HEK293 (cell line): ENCODE measurements around the gene CACUL1.

ENCODE experiments used
- BCL11B ChIP-seq: fragments of 450-650 bp; formaldehyde crosslinking; IDR thresholded peaks from 2 replicates; pipeline ENCODE4 v1.5.1; 2016; ENCODE audit warnings: low read depth, missing biosample characterization, missing genetic modification characterization
- EGR2 ChIP-seq: fragments of 450-650 bp; formaldehyde crosslinking; IDR thresholded peaks from 2 replicates; pipeline ENCODE4 v1.5.1; 2016; ENCODE audit warnings: low read depth, missing biosample characterization, missing genetic modification characterization
- GLI4 ChIP-seq: fragments of 450-650 bp; formaldehyde crosslinking; IDR thresholded peaks from 2 replicates; pipeline ENCODE4 v1.5.1; 2016; ENCODE audit warnings: missing biosample characterization, missing genetic modification characterization
- MEIS1 ChIP-seq: sonication (generic); formaldehyde crosslinking; IDR thresholded peaks from 2 replicates; pipeline ENCODE4 v1.8.1; 2022; ENCODE audit warnings: missing genetic modification reagents, mild to moderate bottlenecking, borderline replicate concordance
- RBAK ChIP-seq: fragments of 450-650 bp; formaldehyde crosslinking; IDR thresholded peaks from 2 replicates; pipeline ENCODE4 v1.5.1; 2016; ENCODE audit warnings: missing biosample characterization, missing genetic modification characterization
- TCF7L2 ChIP-seq: IDR thresholded peaks from 2 replicates; pipeline ENCODE4 v1.6.1; 2011; ENCODE audit warnings: low read depth, mild to moderate bottlenecking, inconsistent platforms, low read length, moderate library complexity, borderline replicate concordance
- ZBTB20 ChIP-seq: fragments of 450-650 bp; formaldehyde crosslinking; IDR thresholded peaks from 2 replicates; pipeline ENCODE4 v1.5.1; 2016; ENCODE audit warnings: missing biosample characterization, missing genetic modification characterization
- ZBTB49 ChIP-seq: fragments of 450-650 bp; formaldehyde crosslinking; IDR thresholded peaks from 2 replicates; pipeline ENCODE4 v1.5.1; 2016; ENCODE audit warnings: missing biosample characterization, missing genetic modification characterization, low read depth
- ZFHX2 ChIP-seq: fragments of 450-650 bp; formaldehyde crosslinking; conservative IDR thresholded peaks from 2 replicates; pipeline ENCODE4 v1.5.1; 2016; ENCODE audit warnings: missing biosample characterization, missing genetic modification characterization
- ZFP41 ChIP-seq: fragments of 450-650 bp; formaldehyde crosslinking; IDR thresholded peaks from 2 replicates; pipeline ENCODE4 v1.5.1; 2016; ENCODE audit warnings: missing biosample characterization, missing genetic modification characterization, borderline replicate concordance
- ZNF2 ChIP-seq: fragments of 450-650 bp; formaldehyde crosslinking; IDR thresholded peaks from 2 replicates; pipeline ENCODE4 v1.5.1; 2016; ENCODE audit warnings: missing biosample characterization, missing genetic modification characterization
- ZNF274 ChIP-seq, 2 experiments: fragments of 200-500 bp in 1 of 2; fragments of 450-650 bp in 1 of 2; sonication (Bioruptor generic) in 1 of 2; formaldehyde crosslinking in 1 of 2; IDR thresholded peaks; 2 replicates each; pipeline versions ENCODE4 v1.5.1 to v1.6.1; 2014 to 2016; ENCODE audit warnings: borderline replicate concordance in 1 of 2, inconsistent platforms in 1 of 2, low read length in 1 of 2, missing biosample characterization in 1 of 2, missing genetic modification characterization in 1 of 2
- ZNF292 ChIP-seq: fragments of 450-650 bp; formaldehyde crosslinking; IDR thresholded peaks from 2 replicates; pipeline ENCODE4 v1.5.1; 2016; ENCODE audit warnings: low read depth, missing biosample characterization, missing genetic modification characterization, borderline replicate concordance
- ZNF37A ChIP-seq: fragments of 450-650 bp; IDR thresholded peaks from 2 replicates; pipeline ENCODE4 v1.5.1; 2018; ENCODE audit warnings: missing biosample characterization, missing genetic modification characterization
- ZNF391 ChIP-seq: fragments of 450-650 bp; formaldehyde crosslinking; IDR thresholded peaks from 2 replicates; pipeline ENCODE4 v1.5.1; 2016; ENCODE audit warnings: low read depth, missing biosample characterization, missing genetic modification characterization, borderline replicate concordance
- ZNF48 ChIP-seq: fragments of 450-650 bp; formaldehyde crosslinking; IDR thresholded peaks from 2 replicates; pipeline ENCODE4 v1.5.1; 2016; ENCODE audit warnings: missing biosample characterization, missing genetic modification characterization
- ZNF510 ChIP-seq: fragments of 450-650 bp; formaldehyde crosslinking; IDR thresholded peaks from 2 replicates; pipeline ENCODE4 v1.5.1; 2018; ENCODE audit warnings: mild to moderate bottlenecking, missing genetic modification characterization, missing biosample characterization; ENCODE audit not compliant: insufficient replicate concordance
- ZNF555 ChIP-seq: fragments of 450-650 bp; formaldehyde crosslinking; conservative IDR thresholded peaks from 2 replicates; pipeline ENCODE4 v1.5.1; 2017; ENCODE audit warnings: missing biosample characterization, mild to moderate bottlenecking, missing genetic modification characterization, inconsistent platforms
- ZNF580 ChIP-seq: fragments of 450-650 bp; formaldehyde crosslinking; IDR thresholded peaks from 2 replicates; pipeline ENCODE4 v1.5.1; 2016; ENCODE audit warnings: missing biosample characterization, missing genetic modification characterization
- ZNF837 ChIP-seq: fragments of 450-650 bp; formaldehyde crosslinking; IDR thresholded peaks from 2 replicates; pipeline ENCODE4 v1.5.1; 2016; ENCODE audit warnings: missing biosample characterization, missing genetic modification characterization
- ZSCAN23 ChIP-seq: fragments of 450-650 bp; formaldehyde crosslinking; IDR thresholded peaks from 2 replicates; pipeline ENCODE4 v1.5.1; 2016; ENCODE audit warnings: missing biosample characterization, missing genetic modification characterization
- ZSCAN30 ChIP-seq: fragments of 450-650 bp; IDR thresholded peaks from 2 replicates; pipeline ENCODE4 v1.5.1; 2018; ENCODE audit warnings: missing biosample characterization, mild to moderate bottlenecking, missing genetic modification characterization, moderate library complexity
- TF ChIP-seq, protein P1 (sequence below): fragments of 450-650 bp; formaldehyde crosslinking; IDR thresholded peaks from 2 replicates; pipeline ENCODE4 v1.5.0; 2017; ENCODE audit warnings: missing biosample characterization, missing genetic modification characterization, borderline replicate concordance
- TF ChIP-seq, protein P2 (sequence below): fragments of 450-650 bp; formaldehyde crosslinking; IDR thresholded peaks from 2 replicates; pipeline ENCODE4 v1.5.1; 2016; ENCODE audit warnings: missing biosample characterization, missing genetic modification characterization
- TF ChIP-seq, protein P3 (sequence below): fragments of 450-650 bp; IDR thresholded peaks from 2 replicates; pipeline ENCODE4 v1.5.1; 2018; ENCODE audit warnings: missing biosample characterization, mild to moderate bottlenecking, missing genetic modification characterization
- TF ChIP-seq, protein P4 (sequence below): fragments of 450-650 bp; formaldehyde crosslinking; IDR thresholded peaks from 2 replicates; pipeline ENCODE4 v1.5.1; 2016; ENCODE audit warnings: missing biosample characterization, missing genetic modification characterization

Gene CACUL1

DNA sequence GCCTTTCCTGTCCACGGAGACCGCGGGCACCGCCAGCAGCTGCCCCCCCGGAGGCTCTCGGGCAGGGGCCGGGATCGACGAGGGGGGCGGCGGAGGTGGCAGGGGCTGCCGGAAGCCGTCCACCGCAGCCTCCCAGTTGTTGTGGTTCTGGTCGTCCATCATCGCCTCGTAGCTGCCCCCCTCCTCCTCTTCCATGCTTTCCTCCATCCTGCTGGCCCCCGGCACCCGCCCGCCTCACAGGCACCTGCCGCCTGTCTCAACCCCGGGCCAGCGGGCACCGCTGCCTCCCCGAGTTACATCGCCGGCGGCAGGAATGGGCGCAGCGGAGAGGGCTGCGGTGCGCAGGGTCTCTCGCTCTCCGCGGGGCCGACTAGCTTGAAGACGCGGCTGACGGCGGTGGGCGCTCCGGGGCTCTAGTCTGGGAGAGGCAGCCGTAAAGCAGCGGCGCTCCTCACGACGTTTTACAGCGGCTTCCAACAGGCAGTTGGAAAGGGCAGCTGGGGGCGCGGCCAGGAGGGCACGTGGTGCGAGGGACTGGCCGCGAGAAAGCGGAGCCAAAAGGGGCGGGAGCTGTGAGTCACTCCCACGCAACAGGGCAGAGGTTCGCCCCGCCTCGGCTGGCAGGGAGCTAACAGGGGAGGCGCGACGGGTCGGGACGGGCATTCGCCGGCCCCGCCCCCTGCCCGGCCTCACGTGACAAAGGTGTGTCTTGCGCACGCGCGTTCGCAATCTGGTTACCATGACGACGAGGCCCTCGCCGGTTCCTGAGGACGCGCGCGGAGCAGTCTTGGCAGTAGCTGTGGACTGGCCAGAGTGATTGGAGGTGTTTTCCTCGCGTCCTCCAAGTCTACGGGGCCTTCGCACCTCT lies at the start of gene CACUL1 (continued):
- TF ChIP-seq BCL11B (tag by site-specific recombination) (peak; percentile 97), ZNF580 (tag by site-specific recombination) (no peak), ZNF292 (no peak), ZNF510 (tag by site-specific recombination) (no peak), ZNF37A (tag by site-specific recombination) (no peak), ZBTB20 (tag by site-specific recombination) (peak; percentile 85), GLI4 (tag by site-specific recombination) (no peak; the same call in 1 of the 2 replicates), ZNF391 (tag by site-specific recombination) (no peak), ZFHX2 (tag by site-specific recombination) (peak; percentile 87), ZFP41 (no peak), TCF7L2 (no peak), ZNF274 (IDR thresholded peaks at IDR 0.05; ENCODE audit: low read length) (no peak), ZNF274 (tag by site-specific recombination; IDR thresholded peaks at IDR 0.05; ENCODE audit: borderline replicate concordance) (no peak), ZSCAN30 (peak; percentile 42; the same call in 1 of the 2 replicates), RBAK (no peak), ZBTB49 (tag by site-specific recombination) (no peak), ZNF2 (tag by site-specific recombination) (peak; percentile 73), ZNF48 (tag by site-specific recombination) (no peak), ZNF555 (tag by site-specific recombination) (no peak), ZNF837 (tag by site-specific recombination) (no peak), ZSCAN23 (tag by site-specific recombination) (0 out of 2 replicates have a peak, but pooled peaks have one; percentile 12), MEIS1 (no peak), EGR2 (tag by site-specific recombination) (peak; percentile 58; the same call in 1 of the 2 replicates)
- TF ChIP-seq, protein P1, sequence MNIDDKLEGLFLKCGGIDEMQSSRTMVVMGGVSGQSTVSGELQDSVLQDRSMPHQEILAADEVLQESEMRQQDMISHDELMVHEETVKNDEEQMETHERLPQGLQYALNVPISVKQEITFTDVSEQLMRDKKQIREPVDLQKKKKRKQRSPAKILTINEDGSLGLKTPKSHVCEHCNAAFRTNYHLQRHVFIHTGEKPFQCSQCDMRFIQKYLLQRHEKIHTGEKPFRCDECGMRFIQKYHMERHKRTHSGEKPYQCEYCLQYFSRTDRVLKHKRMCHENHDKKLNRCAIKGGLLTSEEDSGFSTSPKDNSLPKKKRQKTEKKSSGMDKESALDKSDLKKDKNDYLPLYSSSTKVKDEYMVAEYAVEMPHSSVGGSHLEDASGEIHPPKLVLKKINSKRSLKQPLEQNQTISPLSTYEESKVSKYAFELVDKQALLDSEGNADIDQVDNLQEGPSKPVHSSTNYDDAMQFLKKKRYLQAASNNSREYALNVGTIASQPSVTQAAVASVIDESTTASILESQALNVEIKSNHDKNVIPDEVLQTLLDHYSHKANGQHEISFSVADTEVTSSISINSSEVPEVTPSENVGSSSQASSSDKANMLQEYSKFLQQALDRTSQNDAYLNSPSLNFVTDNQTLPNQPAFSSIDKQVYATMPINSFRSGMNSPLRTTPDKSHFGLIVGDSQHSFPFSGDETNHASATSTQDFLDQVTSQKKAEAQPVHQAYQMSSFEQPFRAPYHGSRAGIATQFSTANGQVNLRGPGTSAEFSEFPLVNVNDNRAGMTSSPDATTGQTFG (tag by site-specific recombination), result no peak
- TF ChIP-seq, protein P2, sequence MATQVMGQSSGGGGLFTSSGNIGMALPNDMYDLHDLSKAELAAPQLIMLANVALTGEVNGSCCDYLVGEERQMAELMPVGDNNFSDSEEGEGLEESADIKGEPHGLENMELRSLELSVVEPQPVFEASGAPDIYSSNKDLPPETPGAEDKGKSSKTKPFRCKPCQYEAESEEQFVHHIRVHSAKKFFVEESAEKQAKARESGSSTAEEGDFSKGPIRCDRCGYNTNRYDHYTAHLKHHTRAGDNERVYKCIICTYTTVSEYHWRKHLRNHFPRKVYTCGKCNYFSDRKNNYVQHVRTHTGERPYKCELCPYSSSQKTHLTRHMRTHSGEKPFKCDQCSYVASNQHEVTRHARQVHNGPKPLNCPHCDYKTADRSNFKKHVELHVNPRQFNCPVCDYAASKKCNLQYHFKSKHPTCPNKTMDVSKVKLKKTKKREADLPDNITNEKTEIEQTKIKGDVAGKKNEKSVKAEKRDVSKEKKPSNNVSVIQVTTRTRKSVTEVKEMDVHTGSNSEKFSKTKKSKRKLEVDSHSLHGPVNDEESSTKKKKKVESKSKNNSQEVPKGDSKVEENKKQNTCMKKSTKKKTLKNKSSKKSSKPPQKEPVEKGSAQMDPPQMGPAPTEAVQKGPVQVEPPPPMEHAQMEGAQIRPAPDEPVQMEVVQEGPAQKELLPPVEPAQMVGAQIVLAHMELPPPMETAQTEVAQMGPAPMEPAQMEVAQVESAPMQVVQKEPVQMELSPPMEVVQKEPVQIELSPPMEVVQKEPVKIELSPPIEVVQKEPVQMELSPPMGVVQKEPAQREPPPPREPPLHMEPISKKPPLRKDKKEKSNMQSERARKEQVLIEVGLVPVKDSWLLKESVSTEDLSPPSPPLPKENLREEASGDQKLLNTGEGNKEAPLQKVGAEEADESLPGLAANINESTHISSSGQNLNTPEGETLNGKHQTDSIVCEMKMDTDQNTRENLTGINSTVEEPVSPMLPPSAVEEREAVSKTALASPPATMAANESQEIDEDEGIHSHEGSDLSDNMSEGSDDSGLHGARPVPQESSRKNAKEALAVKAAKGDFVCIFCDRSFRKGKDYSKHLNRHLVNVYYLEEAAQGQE (tag by site-specific recombination), result peak; percentile 38
- TF ChIP-seq, protein P3, sequence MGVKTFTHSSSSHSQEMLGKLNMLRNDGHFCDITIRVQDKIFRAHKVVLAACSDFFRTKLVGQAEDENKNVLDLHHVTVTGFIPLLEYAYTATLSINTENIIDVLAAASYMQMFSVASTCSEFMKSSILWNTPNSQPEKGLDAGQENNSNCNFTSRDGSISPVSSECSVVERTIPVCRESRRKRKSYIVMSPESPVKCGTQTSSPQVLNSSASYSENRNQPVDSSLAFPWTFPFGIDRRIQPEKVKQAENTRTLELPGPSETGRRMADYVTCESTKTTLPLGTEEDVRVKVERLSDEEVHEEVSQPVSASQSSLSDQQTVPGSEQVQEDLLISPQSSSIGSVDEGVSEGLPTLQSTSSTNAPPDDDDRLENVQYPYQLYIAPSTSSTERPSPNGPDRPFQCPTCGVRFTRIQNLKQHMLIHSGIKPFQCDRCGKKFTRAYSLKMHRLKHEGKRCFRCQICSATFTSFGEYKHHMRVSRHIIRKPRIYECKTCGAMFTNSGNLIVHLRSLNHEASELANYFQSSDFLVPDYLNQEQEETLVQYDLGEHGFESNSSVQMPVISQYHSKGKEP, result no peak
- TF ChIP-seq, protein P4, sequence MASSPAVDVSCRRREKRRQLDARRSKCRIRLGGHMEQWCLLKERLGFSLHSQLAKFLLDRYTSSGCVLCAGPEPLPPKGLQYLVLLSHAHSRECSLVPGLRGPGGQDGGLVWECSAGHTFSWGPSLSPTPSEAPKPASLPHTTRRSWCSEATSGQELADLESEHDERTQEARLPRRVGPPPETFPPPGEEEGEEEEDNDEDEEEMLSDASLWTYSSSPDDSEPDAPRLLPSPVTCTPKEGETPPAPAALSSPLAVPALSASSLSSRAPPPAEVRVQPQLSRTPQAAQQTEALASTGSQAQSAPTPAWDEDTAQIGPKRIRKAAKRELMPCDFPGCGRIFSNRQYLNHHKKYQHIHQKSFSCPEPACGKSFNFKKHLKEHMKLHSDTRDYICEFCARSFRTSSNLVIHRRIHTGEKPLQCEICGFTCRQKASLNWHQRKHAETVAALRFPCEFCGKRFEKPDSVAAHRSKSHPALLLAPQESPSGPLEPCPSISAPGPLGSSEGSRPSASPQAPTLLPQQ (tag by site-specific recombination), result no peak
